Left cardiac atrium (tissue), 4 donors: ENCODE results near the gene TMEM161B. TPM values are rescaled to one million over a fixed set of nuclear protein-coding genes. Genes with fewer than 3 reads are reported as not detected.
"Not testable (repeated sequence)": the region's sequence is repeated elsewhere in the genome, so short reads cannot be mapped to it uniquely, and the experiment has no call there.

Experiments
- ATAC-seq, 2 donors: fragments of 200-7000 bp; cut with Tn5 transposase; one replicate each; pipeline ENCODE4 v1.9.1; 2020; ENCODE audit warnings: mild to moderate bottlenecking in 2 of 2, moderate library complexity in 2 of 2
- DNase-seq: peaks from one replicate; pipeline ENCODE4 v3.0.0-alpha.2; 2020
- intact Hi-C, 2 donors: fragments of 100-400 bp; cut with DNase I; formaldehyde crosslinking; loops; one replicate each; pipeline versions ENCODE4 v1.14.1 to v1.15.1; 2022 to 2023
- long read RNA-seq: library from polyadenylated mRNA; unstranded; transcript quantifications from one replicate; pipeline ENCODE4 v2.0.0, GENCODE V29; 2021
- total RNA-seq, 2 donors: library from RNA; stranded (reverse); fragmentation: NEBNext Ultra II Directional; extraction: Animal tissue kit (Norgen Biotek cat#: 25700); gene quantifications; one replicate each; pipeline ENCODE4 v1.2.1, GENCODE V29; 2021
- donor health status: DM: no; HTN: yes; CAD: no.
- donor health status: DM: no; HTN: yes; CAD: no; lungs with severe emphysema.
- donor health status: DM: yes; HTN: yes; CAD: no.
- donor health status: Dilated cardiomyopathy.

Gene TMEM161B
- total RNA-seq = 10 to 100 TPM; 10.1 to 12.6 TPM
- long read RNA-seq, transcript TMEM161B-201 (12 exons, 2,594 nt) = major isoform, 7 of 23 reads
- long read RNA-seq, partial matches to known transcripts = 5 of 23 reads
- long read RNA-seq, other reads (novel, unspliced or antisense) = 11 of 23 reads

- DNase-seq (peak; percentile 94), ATAC-seq (peak; percentile 100)
- intact Hi-C loops = no loop called here
Observed at GRCh38 chr5:88268385-88269184, at the start of gene TMEM161B. Gene TMEM161B (minus strand): TSS chr5:88268845. CDS start chr5:88268723, 122 bp downstream.

GRCh38 chr5:88304356-88304755 is 35.7 kb upstream of the TMEM161B start:
- ATAC-seq (no peak), DNase-seq (no peak)
- intact Hi-C loops = no loop called here

GRCh38 chr5:88298425-88298824 is 29.8 kb upstream of the TMEM161B start:
- intact Hi-C loops = no loop called here
- no peak for ATAC-seq
- no peak for DNase-seq

- DNase-seq = no peak
- no peak for ATAC-seq
- intact Hi-C loops = no loop called here
Observed at GRCh38 chr5:88290801-88291200, 22.2 kb upstream of the TMEM161B start.

- no peak for ATAC-seq
- no peak for DNase-seq
- intact Hi-C loops = no loop called here
Observed at GRCh38 chr5:88288528-88289197, 20.0 kb upstream of the TMEM161B start.

- intact Hi-C loops = no loop called here
Observed at GRCh38 chr5:88287846-88288527, 19.3 kb upstream of the TMEM161B start.

GRCh38 chr5:88287302-88287701 is 18.7 kb upstream of the TMEM161B start:
- DNase-seq (no peak), ATAC-seq (no peak)
- intact Hi-C loops = no loop called here

More at GRCh38 chr5:88287846-88288527, 19.3 kb upstream of the TMEM161B start:
- DNase-seq (no peak), ATAC-seq (no peak)

GRCh38 chr5:88283690-88284089 is 15.0 kb upstream of the TMEM161B start:
- intact Hi-C loops = no loop called here
- DNase-seq = no peak
- no peak for ATAC-seq

GRCh38 chr5:88281322-88281721 is 12.7 kb upstream of the TMEM161B start:
- intact Hi-C loops = no loop called here
- no peak for DNase-seq
- no peak for ATAC-seq

- ATAC-seq = no peak
- intact Hi-C loops = no loop called here
- no peak for DNase-seq
Observed at GRCh38 chr5:88279584-88279983, 10.9 kb upstream of the TMEM161B start.

- ATAC-seq = no peak
Observed at GRCh38 chr5:88276378-88276777, 7.7 kb upstream of the TMEM161B start.

GRCh38 chr5:88275581-88275980 is 6.9 kb upstream of the TMEM161B start:
- ATAC-seq (no peak), DNase-seq (no peak)
- intact Hi-C loops = no loop called here

More at GRCh38 chr5:88276378-88276777, 7.7 kb upstream of the TMEM161B start:
- no peak for DNase-seq
- intact Hi-C loops = no loop called here

- DNase-seq = peak; percentile 23
- intact Hi-C loops = no loop called here
- peak; percentile 34 to 49 for ATAC-seq
Observed at GRCh38 chr5:88269222-88269771, 652 bp upstream of the TMEM161B start.

GRCh38 chr5:88264565-88264964 is 4.1 kb downstream of the TMEM161B start:
- intact Hi-C loops, ATAC-seq, DNase-seq: not testable (repeated sequence)

- no peak for ATAC-seq
- no peak for DNase-seq
- intact Hi-C loops = no loop called here
Observed at GRCh38 chr5:88263349-88263748, 5.3 kb downstream of the TMEM161B start.

GRCh38 chr5:88262116-88262515 is 6.5 kb downstream of the TMEM161B start:
- intact Hi-C loops = no loop called here
- no peak for ATAC-seq
- no peak for DNase-seq

GRCh38 chr5:88258636-88259035 is 10.0 kb downstream of the TMEM161B start:
- intact Hi-C loops = no loop called here
- no peak for DNase-seq
- no peak for ATAC-seq

GRCh38 chr5:88256872-88257271 is 11.8 kb downstream of the TMEM161B start:
- DNase-seq = no peak
- intact Hi-C loops = no loop called here
- no peak for ATAC-seq

- DNase-seq = no peak
- no peak for ATAC-seq
- intact Hi-C loops = no loop called here
Observed at GRCh38 chr5:88256037-88256436, 12.6 kb downstream of the TMEM161B start.
